ENCODE results near the gene UBA3.

DNA sequence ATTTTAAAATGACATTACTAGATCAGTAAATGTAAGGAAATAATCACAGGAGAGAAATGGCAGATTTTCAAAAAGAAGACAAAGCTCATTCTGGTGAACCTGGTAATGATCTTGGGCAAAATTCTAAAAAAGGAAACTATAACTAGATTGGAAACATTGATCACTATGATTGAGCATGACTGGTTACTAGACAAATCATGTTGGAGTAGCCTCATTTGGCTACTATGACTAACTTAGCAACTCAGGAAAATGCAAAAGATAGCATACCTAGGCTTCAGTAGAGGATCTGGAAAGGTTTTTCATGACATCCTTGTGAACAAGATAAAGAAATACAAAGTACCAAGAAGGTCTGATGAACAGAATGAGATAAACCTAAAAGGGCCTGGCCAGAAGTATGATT, 20.5 kb downstream of the UBA3 start:
- TF ChIP-seq NFE2 (CRISPR knock-in tag; IDR thresholded peaks at IDR 0.05), result no peak
- no peak for TF ChIP-seq ZNF136 (CRISPR knock-in tag; IDR thresholded peaks at IDR 0.05; ENCODE audit: low read depth)
- TF ChIP-seq, protein P1, sequence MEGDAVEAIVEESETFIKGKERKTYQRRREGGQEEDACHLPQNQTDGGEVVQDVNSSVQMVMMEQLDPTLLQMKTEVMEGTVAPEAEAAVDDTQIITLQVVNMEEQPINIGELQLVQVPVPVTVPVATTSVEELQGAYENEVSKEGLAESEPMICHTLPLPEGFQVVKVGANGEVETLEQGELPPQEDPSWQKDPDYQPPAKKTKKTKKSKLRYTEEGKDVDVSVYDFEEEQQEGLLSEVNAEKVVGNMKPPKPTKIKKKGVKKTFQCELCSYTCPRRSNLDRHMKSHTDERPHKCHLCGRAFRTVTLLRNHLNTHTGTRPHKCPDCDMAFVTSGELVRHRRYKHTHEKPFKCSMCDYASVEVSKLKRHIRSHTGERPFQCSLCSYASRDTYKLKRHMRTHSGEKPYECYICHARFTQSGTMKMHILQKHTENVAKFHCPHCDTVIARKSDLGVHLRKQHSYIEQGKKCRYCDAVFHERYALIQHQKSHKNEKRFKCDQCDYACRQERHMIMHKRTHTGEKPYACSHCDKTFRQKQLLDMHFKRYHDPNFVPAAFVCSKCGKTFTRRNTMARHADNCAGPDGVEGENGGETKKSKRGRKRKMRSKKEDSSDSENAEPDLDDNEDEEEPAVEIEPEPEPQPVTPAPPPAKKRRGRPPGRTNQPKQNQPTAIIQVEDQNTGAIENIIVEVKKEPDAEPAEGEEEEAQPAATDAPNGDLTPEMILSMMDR (CRISPR knock-in tag; IDR thresholded peaks at IDR 0.05), result no peak
- TF ChIP-seq FOSL2 (CRISPR knock-in tag; IDR thresholded peaks at IDR 0.05), result no peak
- no peak for TF ChIP-seq GTF2F1 (IDR thresholded peaks at IDR 0.05; ENCODE audit: low read length)
- no peak for TF ChIP-seq DR1 (CRISPR knock-in tag; IDR thresholded peaks at IDR 0.05)
- no peak for TF ChIP-seq MTA3 (CRISPR knock-in tag; IDR thresholded peaks at IDR 0.05)
- no peak for TF ChIP-seq FOXC1 (CRISPR knock-in tag; IDR thresholded peaks at IDR 0.05; ENCODE audit: borderline replicate concordance)
- TF ChIP-seq CBX5 (CRISPR knock-in tag; IDR thresholded peaks at IDR 0.05; ENCODE audit: borderline replicate concordance), result no peak
- TF ChIP-seq ZNF12 (CRISPR knock-in tag; IDR thresholded peaks at IDR 0.05), result no peak
- no peak for TF ChIP-seq ZNF724P (CRISPR knock-in tag; IDR thresholded peaks at IDR 0.05; ENCODE audit: borderline replicate concordance)
